ENCODE measurements around the gene FBXO33. TPM values are rescaled to one million over a fixed set of nuclear protein-coding genes. Genes with fewer than 3 reads are reported as not detected.

FBXO33 gene
- total RNA-seq, 1 experiment from 2014 or later = 6.6 TPM

- in situ Hi-C loops (cut with HindIII; ENCODE audit: low pct_unique_long_range_greater_than_20kb, low sequenced_read_pairs) (no loop called here), intact Hi-C loops (cut with micrococcal nuclease; ENCODE audit: unreplicated experiment) (no loop called here)
- DNase-seq (ENCODE audit: low read depth, low spot score) (no peak), ATAC-seq (no peak)
- POLR2A ChIA-PET = no interaction called here
- H3K36me3 ChIP-seq (ENCODE audit: control insufficient read depth, insufficient read depth, low read length) = no peaks in the 10 kb centered on the region
- H3K4me3 ChIP-seq (ENCODE audit: low read depth in 2 of 2, low read length in 2 of 2) = no peak overlapping the region
- BruUV-seq (replicated peaks) = no TSS peak
- H3K27me3 ChIP-seq (ENCODE audit: control insufficient read depth, insufficient read depth, low read length) = no peaks in the 10 kb centered on the region
- no peak overlapping the region for H3K27ac ChIP-seq (ENCODE audit: low read length)
- H3K9me3 ChIP-seq (ENCODE audit: control insufficient read depth, insufficient read depth, low read depth, low read length) = no peaks in the 10 kb centered on the region
- no peaks in the 10 kb centered on the region for H3K4me1 ChIP-seq (ENCODE audit: control insufficient read depth, insufficient read depth, low read length)
- TF ChIP-seq SIN3A (IDR thresholded peaks at IDR 0.05; ENCODE audit: borderline replicate concordance, insufficient read depth, low read depth, low read length) = no peak
- no peak for TF ChIP-seq CTCF (IDR thresholded peaks at IDR 0.05)
- no peak for TF ChIP-seq TCF7L2 (IDR thresholded peaks at IDR 0.05; ENCODE audit: low read depth, low read length)
- TF ChIP-seq POLR2AphosphoS5 (IDR thresholded peaks at IDR 0.05; ENCODE audit: low read depth, low read length) = no peak
- no peak for TF ChIP-seq REST (IDR thresholded peaks at IDR 0.05; ENCODE audit: insufficient read depth in 1 of 2, low read depth in 2 of 2, low read length in 1 of 2)
- CTCF ChIA-PET = no interaction called here
Measured at GRCh38 chr14:39383741-39384140, 48.5 kb downstream of the FBXO33 start.

GRCh38 chr14:39383026-39383660 is 49.1 kb downstream of the FBXO33 start:
- in situ Hi-C loops (cut with HindIII; ENCODE audit: low pct_unique_long_range_greater_than_20kb, low sequenced_read_pairs) = no loop called here
- no TSS peak for BruUV-seq (replicated peaks)
- H3K4me1 ChIP-seq (ENCODE audit: control insufficient read depth, insufficient read depth, low read length) = no peaks in the 10 kb centered on the region
- no peak overlapping the region for H3K4me3 ChIP-seq (ENCODE audit: low read depth in 2 of 2, low read length in 2 of 2)
- ATAC-seq (no peak), DNase-seq (ENCODE audit: low read depth, low spot score) (no peak)
- H3K27me3 ChIP-seq (ENCODE audit: control insufficient read depth, insufficient read depth, low read length) = no peaks in the 10 kb centered on the region
- TF ChIP-seq REST (IDR thresholded peaks at IDR 0.05; ENCODE audit: insufficient read depth in 1 of 2, low read depth in 2 of 2, low read length in 1 of 2) (no peak), CTCF (IDR thresholded peaks at IDR 0.05) (no peak), SIN3A (IDR thresholded peaks at IDR 0.05; ENCODE audit: borderline replicate concordance, insufficient read depth, low read depth, low read length) (no peak), TCF7L2 (IDR thresholded peaks at IDR 0.05; ENCODE audit: low read depth, low read length) (no peak), POLR2AphosphoS5 (IDR thresholded peaks at IDR 0.05; ENCODE audit: low read depth, low read length) (no peak)
- H3K9me3 ChIP-seq (ENCODE audit: control insufficient read depth, insufficient read depth, low read depth, low read length) = no peaks in the 10 kb centered on the region
- H3K36me3 ChIP-seq (ENCODE audit: control insufficient read depth, insufficient read depth, low read length) = no peaks in the 10 kb centered on the region
- ChIA-PET POLR2A (no interaction called here), CTCF (interaction anchor here (0.7 kb wide), 1 partner anchor 260 kb away, joined by 3 read pairs; no protein-coding TSS in a partner anchor)
- intact Hi-C loops (cut with micrococcal nuclease; ENCODE audit: unreplicated experiment) = no loop called here
- no peak overlapping the region for H3K27ac ChIP-seq (ENCODE audit: low read length)
